HL-60 (cell line): ENCODE results near the gene ENPP1.
"Not testable (repeated sequence)": the region's sequence is repeated elsewhere in the genome, so short reads cannot be mapped to it uniquely, and the experiment has no call there.

ENCODE experiments used
- DNase-seq, 2 experiments: peaks; one replicate each; pipeline ENCODE4 v3.0.0-alpha.2; 2010 to 2020; ENCODE audit warnings: low read depth in 1 of 2, low spot score in 1 of 2
- H3K27ac ChIP-seq: fragments of 250-450 bp; sonication (Bioruptor Pico); replicated peaks from 2 replicates; pipeline ENCODE4 v1.5.1; 2020; ENCODE audit warnings: mild to moderate bottlenecking, moderate library complexity
- H3K27me3 ChIP-seq: fragments of 250-450 bp; sonication (Bioruptor Pico); 2 replicates; pipeline ENCODE4 v1.5.1; 2021; ENCODE audit warnings: mild to moderate bottlenecking, moderate library complexity; ENCODE audit not compliant: insufficient read depth, poor library complexity, severe bottlenecking
- H3K4me3 ChIP-seq: replicated peaks from 2 replicates; pipeline ENCODE4 v1.5.1; 2011; ENCODE audit warnings: mild to moderate bottlenecking, control low read depth, low read length; ENCODE audit not compliant: insufficient read depth
- GABPA ChIP-seq: IDR thresholded peaks from 2 replicates; pipeline ENCODE4 v1.6.1; 2012; ENCODE audit warnings: low read depth
- POLR2AphosphoS5 ChIP-seq: IDR thresholded peaks from 2 replicates; pipeline ENCODE4 v1.6.1; 2012; ENCODE audit warnings: low read depth
- SPI1 ChIP-seq: IDR thresholded peaks from 2 replicates; pipeline ENCODE4 v1.6.1; 2012; ENCODE audit warnings: low read depth, mild to moderate bottlenecking, borderline replicate concordance
- TF ChIP-seq, protein P1 (sequence below): IDR thresholded peaks from 2 replicates; pipeline ENCODE4 v1.6.1; 2012; ENCODE audit warnings: low read depth; ENCODE audit not compliant: insufficient replicate concordance
- TF ChIP-seq, protein P2 (sequence below): IDR thresholded peaks from one replicate; pipeline ENCODE4 v1.5.1; 2011; ENCODE audit warnings: low read length, control low read depth, inconsistent platforms; ENCODE audit not compliant: insufficient read depth

Gene ENPP1

DNA sequence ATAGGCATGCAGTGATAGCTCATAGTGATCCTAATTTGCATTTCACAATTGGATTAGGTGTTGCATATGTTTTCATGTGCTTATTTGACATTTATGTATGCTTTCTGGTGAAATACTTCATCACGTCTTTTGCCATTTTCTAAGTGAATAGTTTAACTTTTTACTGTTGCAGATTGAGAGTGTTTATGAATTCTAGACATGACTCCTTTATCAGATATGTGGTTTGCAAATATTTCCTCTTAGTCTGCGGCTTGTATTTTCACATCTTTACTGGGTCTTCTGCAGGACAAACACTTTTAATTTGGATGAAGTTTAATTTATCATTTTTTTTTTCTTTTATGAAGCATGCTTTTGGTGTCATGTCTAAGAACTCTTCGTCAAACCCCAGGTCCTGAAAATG, 104.1 kb downstream of the ENPP1 start:
- TF ChIP-seq POLR2AphosphoS5 (no peak), GABPA (no peak), SPI1 (no peak)
- TF ChIP-seq, protein P1, sequence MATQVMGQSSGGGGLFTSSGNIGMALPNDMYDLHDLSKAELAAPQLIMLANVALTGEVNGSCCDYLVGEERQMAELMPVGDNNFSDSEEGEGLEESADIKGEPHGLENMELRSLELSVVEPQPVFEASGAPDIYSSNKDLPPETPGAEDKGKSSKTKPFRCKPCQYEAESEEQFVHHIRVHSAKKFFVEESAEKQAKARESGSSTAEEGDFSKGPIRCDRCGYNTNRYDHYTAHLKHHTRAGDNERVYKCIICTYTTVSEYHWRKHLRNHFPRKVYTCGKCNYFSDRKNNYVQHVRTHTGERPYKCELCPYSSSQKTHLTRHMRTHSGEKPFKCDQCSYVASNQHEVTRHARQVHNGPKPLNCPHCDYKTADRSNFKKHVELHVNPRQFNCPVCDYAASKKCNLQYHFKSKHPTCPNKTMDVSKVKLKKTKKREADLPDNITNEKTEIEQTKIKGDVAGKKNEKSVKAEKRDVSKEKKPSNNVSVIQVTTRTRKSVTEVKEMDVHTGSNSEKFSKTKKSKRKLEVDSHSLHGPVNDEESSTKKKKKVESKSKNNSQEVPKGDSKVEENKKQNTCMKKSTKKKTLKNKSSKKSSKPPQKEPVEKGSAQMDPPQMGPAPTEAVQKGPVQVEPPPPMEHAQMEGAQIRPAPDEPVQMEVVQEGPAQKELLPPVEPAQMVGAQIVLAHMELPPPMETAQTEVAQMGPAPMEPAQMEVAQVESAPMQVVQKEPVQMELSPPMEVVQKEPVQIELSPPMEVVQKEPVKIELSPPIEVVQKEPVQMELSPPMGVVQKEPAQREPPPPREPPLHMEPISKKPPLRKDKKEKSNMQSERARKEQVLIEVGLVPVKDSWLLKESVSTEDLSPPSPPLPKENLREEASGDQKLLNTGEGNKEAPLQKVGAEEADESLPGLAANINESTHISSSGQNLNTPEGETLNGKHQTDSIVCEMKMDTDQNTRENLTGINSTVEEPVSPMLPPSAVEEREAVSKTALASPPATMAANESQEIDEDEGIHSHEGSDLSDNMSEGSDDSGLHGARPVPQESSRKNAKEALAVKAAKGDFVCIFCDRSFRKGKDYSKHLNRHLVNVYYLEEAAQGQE = no peak
- TF ChIP-seq, protein P2, sequence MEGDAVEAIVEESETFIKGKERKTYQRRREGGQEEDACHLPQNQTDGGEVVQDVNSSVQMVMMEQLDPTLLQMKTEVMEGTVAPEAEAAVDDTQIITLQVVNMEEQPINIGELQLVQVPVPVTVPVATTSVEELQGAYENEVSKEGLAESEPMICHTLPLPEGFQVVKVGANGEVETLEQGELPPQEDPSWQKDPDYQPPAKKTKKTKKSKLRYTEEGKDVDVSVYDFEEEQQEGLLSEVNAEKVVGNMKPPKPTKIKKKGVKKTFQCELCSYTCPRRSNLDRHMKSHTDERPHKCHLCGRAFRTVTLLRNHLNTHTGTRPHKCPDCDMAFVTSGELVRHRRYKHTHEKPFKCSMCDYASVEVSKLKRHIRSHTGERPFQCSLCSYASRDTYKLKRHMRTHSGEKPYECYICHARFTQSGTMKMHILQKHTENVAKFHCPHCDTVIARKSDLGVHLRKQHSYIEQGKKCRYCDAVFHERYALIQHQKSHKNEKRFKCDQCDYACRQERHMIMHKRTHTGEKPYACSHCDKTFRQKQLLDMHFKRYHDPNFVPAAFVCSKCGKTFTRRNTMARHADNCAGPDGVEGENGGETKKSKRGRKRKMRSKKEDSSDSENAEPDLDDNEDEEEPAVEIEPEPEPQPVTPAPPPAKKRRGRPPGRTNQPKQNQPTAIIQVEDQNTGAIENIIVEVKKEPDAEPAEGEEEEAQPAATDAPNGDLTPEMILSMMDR = no peak
- no peak for DNase-seq

DNA sequence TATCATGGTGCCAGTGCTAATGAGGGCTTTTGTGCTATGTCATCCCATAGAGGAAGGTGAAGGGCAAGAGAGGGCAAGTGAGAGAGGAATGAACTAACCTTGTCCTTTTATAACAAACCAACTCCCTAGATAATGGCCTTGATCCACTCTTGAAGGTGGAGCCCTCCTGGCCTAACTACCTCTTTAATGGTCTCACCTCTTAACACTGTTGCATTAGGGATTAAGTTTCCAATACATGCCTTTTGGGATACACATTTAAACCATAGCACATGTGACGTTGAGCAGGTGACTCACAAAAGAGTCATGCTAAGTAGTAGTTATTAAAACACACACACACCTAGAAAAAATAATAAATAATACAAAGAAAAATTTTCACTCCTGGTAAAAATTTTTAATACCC, 106.4 kb downstream of the ENPP1 start:
- TF ChIP-seq, protein P2 = no peak
- no peak for TF ChIP-seq POLR2AphosphoS5
- TF ChIP-seq, protein P1 = no peak
- no peak for TF ChIP-seq GABPA
- TF ChIP-seq SPI1 = no peak
- H3K27me3 ChIP-seq = no peaks in the 10 kb centered on the region

More for the DNA sequence above, 104.1 kb downstream of the ENPP1 start:
- no peak overlapping the region for H3K27ac ChIP-seq
- H3K27me3 ChIP-seq = no peaks in the 10 kb centered on the region
- H3K4me3 ChIP-seq = no peak overlapping the region

DNA sequence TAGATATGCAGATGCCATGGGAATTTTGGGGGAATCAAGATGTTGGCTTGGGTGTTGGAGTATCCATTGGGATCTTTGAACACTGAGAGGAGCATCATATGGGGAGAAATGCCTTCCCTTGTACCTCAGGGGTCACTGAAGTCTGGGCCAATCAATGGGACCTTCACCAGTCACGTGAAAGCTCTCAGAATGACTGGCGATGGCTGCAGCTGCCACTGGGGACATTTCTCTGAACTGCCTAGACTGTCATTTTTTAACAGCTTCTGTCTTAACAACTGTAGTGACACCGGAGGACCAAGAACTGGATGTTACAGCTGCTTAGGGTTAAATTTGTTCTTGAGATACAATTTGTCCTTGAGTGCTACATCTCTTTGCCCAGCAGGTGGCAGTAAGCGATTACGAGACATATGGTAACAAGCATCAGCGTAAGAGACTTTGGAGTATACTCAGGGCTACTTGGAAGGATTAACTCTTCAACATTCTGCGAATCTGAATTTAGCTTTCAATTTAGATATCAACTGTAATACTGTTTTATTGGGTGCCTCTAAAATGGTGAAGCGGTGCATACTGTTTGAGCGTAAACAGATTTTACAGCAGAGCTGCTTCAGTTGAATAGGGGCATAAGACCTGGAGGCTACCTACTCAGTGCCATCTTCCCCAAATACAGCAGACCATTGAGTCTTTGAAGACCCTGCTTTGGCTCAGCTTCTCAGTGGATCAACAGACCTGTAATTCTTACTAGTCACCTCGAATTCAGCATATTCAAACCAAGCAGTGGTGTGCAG, 107.3 kb downstream of the ENPP1 start:
- Histone ChIP-seq H3K27me3 (no peaks in the 10 kb centered on the region), H3K4me3 (no peak overlapping the region), H3K27ac (no peak overlapping the region)
- TF ChIP-seq, protein P2 = peak; percentile 82
- no peak for TF ChIP-seq SPI1
- DNase-seq = peak; percentile 37 to 48

More for the DNA sequence above, 106.4 kb downstream of the ENPP1 start:
- DNase-seq = no peak
- no peak overlapping the region for H3K4me3 ChIP-seq
- H3K27ac ChIP-seq = no peak overlapping the region

DNA sequence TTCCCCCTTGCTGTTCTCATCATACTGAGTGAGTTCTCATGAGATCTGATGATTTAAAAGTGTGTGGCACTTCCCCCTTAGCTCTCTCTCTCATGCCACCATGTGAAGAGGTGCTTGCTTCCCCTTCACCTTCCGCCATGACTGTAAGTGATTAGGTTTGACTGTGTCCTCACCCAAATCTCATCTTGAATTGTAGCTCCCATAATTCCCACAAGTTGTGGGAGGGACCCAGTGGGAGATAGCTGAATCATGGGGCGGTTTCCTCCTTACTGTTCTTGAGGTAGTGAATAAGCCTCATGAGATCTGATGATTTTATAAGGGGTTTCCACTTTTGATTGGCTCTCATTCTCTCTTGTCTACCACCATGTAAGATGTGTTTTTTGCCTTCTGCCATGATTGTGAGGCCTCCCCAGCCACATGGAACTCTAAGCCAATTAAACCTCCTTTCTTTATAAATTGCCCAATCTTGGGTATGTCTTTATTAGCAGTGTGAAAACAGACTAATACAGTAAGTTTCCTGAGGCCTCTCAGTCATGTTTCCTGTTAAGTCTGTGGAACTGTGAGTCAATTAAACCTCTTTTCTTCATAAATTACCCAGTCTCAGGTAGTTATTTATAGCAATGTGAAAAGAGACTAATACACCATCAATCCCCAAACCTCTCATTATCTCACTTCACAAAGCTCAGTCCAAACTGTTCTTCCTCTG, 108.4 kb downstream of the ENPP1 start:
- H3K4me3 ChIP-seq, H3K27ac ChIP-seq, H3K27me3 ChIP-seq, DNase-seq: not testable (repeated sequence)
